ENCODE data around the gene ADAT3.
"Not testable (repeated sequence)": the region's sequence is repeated elsewhere in the genome, so short reads cannot be mapped to it uniquely, and the experiment has no call there.

ADAT3 gene

GRCh38 chr19:1867349-1867724, 37.9 kb upstream of the ADAT3 start:
- DNase-seq = no peak

GRCh38 chr19:1868971-1869370, 36.2 kb upstream of the ADAT3 start:
- DNase-seq = no peak

- DNase-seq = no peak
These were observed 34.0 kb upstream of the ADAT3 start for GRCh38 chr19:1871140-1871597.

GRCh38 chr19:1871630-1872029, 33.6 kb upstream of the ADAT3 start:
- DNase-seq = no peak

GRCh38 chr19:1872807-1873523, 32.2 kb upstream of the ADAT3 start:
- no peak for DNase-seq

- DNase-seq = no peak
These were observed 31.4 kb upstream of the ADAT3 start for GRCh38 chr19:1873524-1874473.

GRCh38 chr19:1874554-1875185, 30.5 kb upstream of the ADAT3 start:
- no peak for DNase-seq

- DNase-seq = not testable (repeated sequence)
These were observed 29.9 kb upstream of the ADAT3 start for GRCh38 chr19:1875265-1875645.

- peak; percentile 85 for DNase-seq
These were observed 29.3 kb upstream of the ADAT3 start for GRCh38 chr19:1875646-1876495.

- not testable (repeated sequence) for DNase-seq
These were observed 28.5 kb upstream of the ADAT3 start for GRCh38 chr19:1876496-1877279.

- not testable (repeated sequence) for DNase-seq
These were observed 27.9 kb upstream of the ADAT3 start for GRCh38 chr19:1877280-1877660.

GRCh38 chr19:1878583-1878982, 26.6 kb upstream of the ADAT3 start:
- not testable (repeated sequence) for DNase-seq

- DNase-seq = not testable (repeated sequence)
These were observed 25.2 kb upstream of the ADAT3 start for GRCh38 chr19:1879982-1880381.

- no peak for DNase-seq
These were observed 24.4 kb upstream of the ADAT3 start for GRCh38 chr19:1880611-1881392.

- not testable (repeated sequence) for DNase-seq
These were observed 23.7 kb upstream of the ADAT3 start for GRCh38 chr19:1881393-1882088.

- DNase-seq = no peak
These were observed 23.0 kb upstream of the ADAT3 start for GRCh38 chr19:1882089-1882785.

- DNase-seq = no peak
These were observed 22.2 kb upstream of the ADAT3 start for GRCh38 chr19:1882786-1883692.

- no peak for DNase-seq
These were observed 21.4 kb upstream of the ADAT3 start for GRCh38 chr19:1883784-1884183.
